HFF-Myc (cell line): ENCODE results near the gene EPN1.

Experiments
- DNase-seq: peaks from one replicate; pipeline ENCODE4 v3.0.0-alpha.2; 2011; ENCODE audit warnings: low read depth; ENCODE audit errors: extremely low read depth
- H3K4me3 ChIP-seq: replicated peaks from 2 replicates; pipeline ENCODE4 v1.5.1; 2011; ENCODE audit warnings: low read depth, mild to moderate bottlenecking, control low read depth, low read length
- CTCF ChIP-seq: IDR thresholded peaks from 2 replicates; pipeline ENCODE4 v1.5.1; 2012; ENCODE audit warnings: mild to moderate bottlenecking, low read depth, low read length, control low read depth; ENCODE audit errors: missing control alignments

Gene EPN1

GRCh38 chr19:55651236-55651635, 23.8 kb upstream of the EPN1 start:
- TF ChIP-seq CTCF: no peak
- H3K4me3 ChIP-seq: no peak overlapping the region
- DNase-seq: no peak

- no peak overlapping the region for H3K4me3 ChIP-seq
- no peak for DNase-seq
- TF ChIP-seq CTCF: no peak
Measured at GRCh38 chr19:55652311-55653128, 22.5 kb upstream of the EPN1 start.

- H3K4me3 ChIP-seq: peak overlapping the region; percentile 75
- DNase-seq: peak; percentile 96
- peak; percentile 100 for TF ChIP-seq CTCF
Measured at GRCh38 chr19:55653651-55654322, 21.2 kb upstream of the EPN1 start.

- peak overlapping the region; percentile 75 for H3K4me3 ChIP-seq
- TF ChIP-seq CTCF: no peak
- peak; percentile 99 for DNase-seq
Measured at GRCh38 chr19:55654323-55654867, 20.6 kb upstream of the EPN1 start.

GRCh38 chr19:55654868-55655647, 20.0 kb upstream of the EPN1 start, which contains the start of gene U2AF2:
Gene U2AF2 (plus strand): TSS chr19:55655035. CDS start chr19:55655105, 70 bp downstream.
- no peak for TF ChIP-seq CTCF
- H3K4me3 ChIP-seq: peak within 1 kb of the TSS; percentile 75
- no peak for DNase-seq

- no peak for TF ChIP-seq CTCF
- H3K4me3 ChIP-seq: peak overlapping the region; percentile 75
- no peak for DNase-seq
Measured at GRCh38 chr19:55655648-55656040, 19.4 kb upstream of the EPN1 start.
